GM21423 (cell line): ENCODE measurements around the gene DAND5.

ENCODE experiments used
- ATAC-seq: cut with Tn5 transposase; IDR thresholded peaks from one replicate; pipeline ENCODE4 v1.9.1; 2021; ENCODE audit warnings: mild to moderate bottlenecking, moderate library complexity; ENCODE audit not compliant: unreplicated experiment

DAND5 gene

GRCh38 chr19:12991296-12991695, 21.9 kb downstream of the DAND5 start:
- ATAC-seq, result no peak

DNA sequence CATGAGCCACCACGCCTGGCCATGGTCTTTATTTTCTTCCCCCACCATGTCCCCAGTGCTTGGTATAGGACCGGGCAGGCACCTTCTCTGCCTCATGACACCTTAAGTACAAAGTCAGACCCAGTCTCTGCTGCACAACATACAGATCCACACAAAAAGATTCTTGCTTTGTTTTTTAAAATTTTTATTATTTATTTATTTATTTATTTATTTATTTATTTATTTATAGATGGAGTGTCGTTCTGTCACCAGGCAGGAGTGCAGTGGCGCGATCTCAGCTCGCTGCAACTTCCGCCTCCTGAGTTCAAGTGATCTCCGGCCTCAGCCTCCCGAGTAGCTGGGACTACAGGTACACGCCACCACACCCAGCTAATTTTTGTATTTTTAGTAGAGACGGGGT, 23.4 kb downstream of the DAND5 start:
- ATAC-seq, result no peak

GRCh38 chr19:12993562-12993961, 24.2 kb downstream of the DAND5 start:
- no peak for ATAC-seq

DNA sequence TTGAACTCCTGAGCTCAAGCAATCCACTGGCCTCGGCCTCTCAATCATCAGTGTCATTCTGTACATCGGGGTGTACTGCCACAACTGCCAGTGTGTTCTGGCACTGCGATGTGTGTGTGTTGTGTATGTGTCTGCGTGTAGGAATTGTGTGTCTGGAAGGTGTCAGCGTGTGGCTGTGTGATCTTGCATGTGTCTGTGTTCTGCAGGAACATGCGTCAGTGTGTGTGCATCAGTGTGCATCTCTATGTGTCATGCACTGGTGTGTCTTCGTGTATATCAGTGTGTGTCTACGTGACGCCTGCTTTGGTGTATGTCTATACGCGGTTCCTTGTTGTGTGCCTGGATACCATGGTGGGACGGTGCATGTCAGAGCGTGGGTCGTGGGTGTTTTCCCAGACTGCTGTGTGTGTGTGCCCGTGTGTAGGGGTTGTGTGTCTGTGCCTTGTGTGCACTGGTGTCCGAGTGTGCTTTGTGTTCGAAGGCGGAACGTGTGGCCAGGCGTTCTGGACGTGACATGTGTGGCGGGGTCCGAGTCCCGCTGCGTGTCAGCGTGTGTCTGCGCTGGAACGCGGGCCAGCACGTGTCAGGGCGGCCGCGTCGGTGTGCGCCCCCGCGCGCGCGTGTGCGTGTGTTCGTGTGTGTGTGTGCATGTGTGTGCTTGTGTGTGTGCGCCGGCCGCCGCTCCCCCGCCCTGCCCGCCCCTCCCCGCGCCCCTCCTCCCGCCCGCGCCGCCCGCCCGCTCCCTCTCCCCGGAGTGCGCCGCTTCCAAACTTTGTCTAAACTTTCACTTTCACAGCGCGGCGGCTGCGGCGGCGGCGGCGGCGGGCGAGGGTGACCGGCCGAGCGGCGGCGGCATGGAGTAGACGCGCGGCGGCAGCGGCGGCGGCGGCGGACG, 25.6 kb downstream of the DAND5 start, which contains the start of gene NFIX:
TSS of gene NFIX (plus strand) at position 775 of the 895 bp plus-strand sequence. CDS start 363 bp downstream, outside the sequence.
- no peak for ATAC-seq

DNA sequence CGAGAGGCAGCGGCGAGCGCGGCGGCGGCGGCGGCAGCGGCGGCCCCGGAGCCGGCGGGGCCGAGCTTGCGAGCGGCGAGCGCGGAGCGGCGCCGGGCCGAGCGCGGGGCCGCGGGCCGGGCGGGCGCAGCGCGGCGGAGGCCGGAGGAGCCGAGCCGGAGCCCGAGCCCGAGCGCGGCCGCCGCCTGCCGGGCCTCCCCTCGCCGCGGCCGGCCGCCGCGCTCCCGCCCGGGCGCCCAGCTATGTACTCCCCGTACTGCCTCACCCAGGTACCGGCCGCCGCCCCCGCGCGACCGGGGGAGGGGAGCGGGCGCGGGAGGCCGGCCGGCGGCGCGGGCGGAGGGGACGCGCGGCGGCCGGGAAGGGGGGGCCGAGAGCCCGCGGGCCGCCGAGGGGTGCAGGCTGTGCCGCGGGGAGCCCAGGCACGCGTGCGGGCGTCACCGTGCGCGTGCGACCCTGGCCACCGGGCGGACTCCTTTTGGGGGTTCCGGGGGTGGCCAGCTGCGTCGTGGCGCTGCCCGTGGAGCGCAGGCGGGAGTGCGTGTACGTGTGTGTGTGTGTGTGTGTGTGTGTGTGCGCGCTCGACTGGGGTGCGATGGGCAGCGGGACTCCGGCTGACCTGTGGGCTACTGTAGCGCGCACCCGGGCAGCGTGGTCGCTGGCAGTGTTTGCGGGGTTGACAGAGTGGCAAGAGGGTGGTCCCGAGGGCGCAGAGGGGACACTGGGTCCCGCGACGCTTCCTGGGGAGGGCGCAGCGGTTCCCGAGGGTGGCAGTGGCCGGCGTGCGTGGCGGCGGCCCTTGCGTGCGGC, 26.4 kb downstream of the DAND5 start:
- no peak for ATAC-seq

- ATAC-seq, result no peak
Observed at GRCh38 chr19:12996406-12997094, 27.2 kb downstream of the DAND5 start.

GRCh38 chr19:12997179-12997966, 28.0 kb downstream of the DAND5 start:
- ATAC-seq, result no peak

GRCh38 chr19:12997967-12998940, 28.9 kb downstream of the DAND5 start:
- no peak for ATAC-seq

GRCh38 chr19:13001166-13001501, 31.8 kb downstream of the DAND5 start:
- ATAC-seq, result no peak

DNA sequence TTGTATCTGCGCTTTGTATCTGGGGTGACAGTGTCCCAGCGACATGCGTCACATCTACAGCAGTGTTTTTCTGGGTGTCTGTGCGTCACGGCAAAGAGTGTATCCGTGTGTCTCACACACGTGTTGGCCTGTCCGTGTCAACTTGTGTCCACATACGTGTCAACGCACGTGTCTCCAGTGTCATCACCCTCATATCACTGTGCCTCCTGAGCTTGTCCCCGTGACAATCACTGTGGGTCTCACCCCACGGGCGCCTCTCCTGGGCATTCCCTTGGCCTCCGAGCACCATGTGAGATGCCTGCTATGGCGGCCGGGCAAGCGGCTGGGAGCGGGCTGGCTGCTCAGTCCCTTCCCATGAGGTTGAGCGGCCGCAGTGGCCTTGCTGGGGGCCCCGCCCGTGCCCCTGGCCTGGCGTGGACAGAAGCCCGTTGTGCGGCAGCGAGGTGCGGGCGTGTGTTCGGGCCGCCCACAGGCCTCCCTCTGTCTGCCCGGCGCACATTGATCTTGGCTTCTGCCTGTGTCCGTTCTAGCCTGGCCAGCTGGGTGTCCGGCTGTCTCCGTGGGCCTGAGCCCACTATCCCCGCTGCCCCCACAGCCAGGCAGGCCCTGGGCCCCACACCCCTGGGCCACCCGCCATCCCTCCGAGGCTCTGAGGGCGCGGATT, 32.3 kb downstream of the DAND5 start:
- ATAC-seq, result no peak

DNA sequence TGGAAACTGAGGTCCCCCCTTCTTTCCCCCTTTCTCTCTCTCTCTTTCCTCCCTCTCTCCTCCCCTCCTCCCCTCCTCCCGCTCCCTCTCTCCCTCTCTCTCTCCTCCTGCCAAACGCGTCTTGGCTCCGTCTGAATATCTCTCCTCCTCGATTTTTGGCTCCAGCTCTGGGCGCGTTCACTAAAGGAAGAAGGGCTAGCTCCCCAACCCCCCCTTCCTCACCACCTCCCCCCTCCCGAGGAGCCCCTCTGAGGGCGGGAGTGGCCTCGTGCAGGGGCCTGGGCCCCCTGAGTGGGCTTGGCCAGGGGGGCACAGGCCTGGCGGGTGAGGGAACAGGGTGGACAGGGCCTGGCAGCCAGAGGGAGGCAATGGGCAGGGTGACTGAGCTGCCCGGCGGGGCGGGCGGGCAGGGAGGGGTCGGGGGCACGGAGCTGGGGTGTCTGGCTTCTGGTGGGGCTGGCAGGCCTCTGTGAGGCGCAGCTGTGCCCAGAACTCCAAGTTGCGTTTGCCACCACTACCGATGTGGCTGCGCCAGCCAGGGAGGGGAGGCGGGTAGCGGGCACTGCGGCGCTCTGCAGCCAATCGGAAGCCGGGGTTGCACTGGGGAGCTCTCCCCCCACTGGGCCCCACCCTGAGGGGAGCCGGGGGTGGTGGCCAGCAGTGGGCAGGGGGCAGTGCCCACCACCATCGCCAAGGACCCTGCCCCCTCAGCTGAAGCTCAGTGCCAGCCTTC, 33.0 kb downstream of the DAND5 start:
- ATAC-seq, result no peak

DNA sequence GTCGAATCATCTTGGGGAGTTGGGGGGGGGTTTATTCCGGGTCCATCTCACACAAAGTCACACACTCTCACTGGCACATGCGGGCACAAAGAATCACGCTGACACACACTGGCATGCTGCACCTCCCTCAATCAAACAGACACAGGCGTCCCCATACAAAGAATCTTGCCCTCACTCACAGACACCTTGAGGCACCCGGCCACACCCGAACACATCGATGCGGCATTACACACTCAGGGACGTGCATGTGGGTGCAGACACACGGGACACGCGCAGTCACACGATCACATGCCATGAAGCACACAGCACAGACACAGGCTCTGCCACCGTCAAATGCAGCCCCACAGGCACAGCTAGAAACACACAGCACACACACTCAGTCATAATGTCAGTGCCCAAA, 33.7 kb downstream of the DAND5 start:
- ATAC-seq, result no peak

DNA sequence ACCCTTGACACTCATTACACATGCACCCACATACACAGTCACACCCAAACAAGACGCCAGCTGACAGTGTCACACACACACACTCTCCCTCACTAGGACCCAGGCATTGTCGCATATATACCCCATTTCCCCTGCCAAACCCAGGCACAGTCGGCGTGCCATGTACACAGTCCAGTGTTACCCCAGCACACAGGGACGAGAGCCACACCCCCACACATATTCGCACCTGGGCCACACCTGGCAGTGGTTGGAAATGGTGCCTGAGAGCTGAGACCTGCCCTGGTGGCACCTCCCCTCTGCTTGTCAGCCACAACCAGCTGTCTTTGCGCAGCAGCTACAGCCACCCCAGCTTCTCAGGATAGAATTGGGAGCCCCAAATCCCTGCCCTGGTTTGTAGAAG, 34.9 kb downstream of the DAND5 start:
- no peak for ATAC-seq

- ATAC-seq, result no peak
Observed at GRCh38 chr19:13005253-13005652, 35.9 kb downstream of the DAND5 start.

DNA sequence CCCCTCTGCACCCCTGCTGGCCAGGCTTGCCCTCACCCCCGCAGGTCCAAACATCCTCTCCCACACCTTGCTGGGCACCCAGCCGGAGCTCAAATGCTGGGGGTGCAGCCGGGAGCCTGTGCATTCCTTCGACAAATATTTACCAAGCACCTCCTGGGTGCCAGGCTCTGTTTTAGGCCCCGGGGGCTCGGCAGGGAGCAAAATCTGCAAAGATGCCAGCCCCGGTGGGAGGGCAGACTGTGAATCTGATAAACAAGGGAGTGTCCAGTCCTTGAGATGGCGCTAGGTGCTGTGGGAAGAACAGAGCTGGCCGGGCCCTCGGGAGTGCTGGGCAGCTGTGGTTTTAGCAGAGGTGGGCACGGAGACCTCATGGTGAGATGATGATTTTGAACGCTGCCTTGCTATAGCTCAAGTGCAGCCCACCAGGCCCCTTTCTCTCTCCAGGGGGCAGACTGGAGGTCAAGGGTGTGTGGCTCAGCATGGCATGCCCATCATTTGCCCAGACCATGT, 36.5 kb downstream of the DAND5 start:
- ATAC-seq, result no peak

- ATAC-seq, result no peak
Observed at GRCh38 chr19:13006431-13007281, 37.3 kb downstream of the DAND5 start.
